Stimulated activated CD4-positive, alpha-beta T cell treated with anti-CD3 and anti-CD28 coated beads, Interleukin-2, amount 100 ng/mL, for 48 hours (primary cell): ENCODE results near the gene FFAR3.

Experiments
- DNase-seq, 2 donors: peaks; one replicate each; pipeline ENCODE4 v3.0.0-alpha.2; 2020

FFAR3 gene

DNA sequence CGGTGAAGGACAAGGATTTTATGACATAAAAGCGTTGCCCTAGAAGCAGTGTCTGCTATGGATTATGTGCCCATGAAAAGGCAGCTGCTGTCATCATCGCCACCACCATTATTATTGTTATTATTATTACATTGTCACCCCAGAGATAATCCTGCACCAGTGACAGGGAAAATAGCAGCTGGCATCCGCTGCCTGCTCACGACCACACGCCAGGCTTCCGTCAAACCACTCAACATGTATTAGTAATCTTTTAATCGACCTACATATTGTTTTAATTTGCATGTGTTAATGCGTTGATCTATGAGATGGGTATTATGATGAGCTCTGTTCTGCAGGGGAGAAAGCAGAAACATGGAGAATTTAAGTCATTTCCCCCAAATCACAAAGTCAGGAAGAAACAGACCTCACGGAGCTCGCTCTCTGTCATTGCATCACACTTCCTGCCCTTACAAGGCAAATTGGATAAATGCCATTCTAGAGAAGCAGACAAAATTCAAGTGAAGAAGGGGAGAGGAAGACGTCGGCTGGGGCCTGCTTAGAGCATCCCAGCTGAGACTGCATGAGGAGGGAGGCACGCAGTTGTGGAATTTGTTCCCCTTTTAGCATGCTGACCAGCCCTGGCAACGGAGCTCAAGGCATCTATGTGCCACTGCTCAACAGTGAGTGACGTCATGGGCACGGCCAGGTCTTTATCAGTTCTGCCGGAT lies at the start of gene FFAR3:
Gene FFAR3 (plus strand): TSS at position 594 of the 707 bp plus-strand sequence. CDS start 431 bp downstream, outside the sequence.
- no peak for DNase-seq

DNA sequence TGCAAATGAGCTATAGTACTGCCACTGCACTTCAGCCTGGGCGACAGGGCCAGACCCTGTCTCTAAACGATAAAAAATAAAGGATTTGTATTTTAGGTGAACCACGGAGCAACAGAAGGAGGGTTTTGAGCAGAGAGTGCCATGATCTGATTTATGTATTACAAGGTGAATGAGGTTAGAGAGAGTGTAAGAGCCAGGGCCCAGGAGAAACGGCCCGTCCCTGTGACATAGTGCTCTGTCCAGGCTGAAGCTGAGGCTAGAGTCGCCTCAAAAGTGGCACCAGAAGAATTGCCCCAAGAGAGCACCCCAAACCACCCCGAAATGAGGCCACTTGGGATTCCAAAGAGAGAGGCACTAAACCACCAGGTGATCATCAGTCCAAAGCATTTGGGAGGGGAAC lies 49.4 kb upstream of the FFAR3 start:
- DNase-seq: no peak

GRCh38 chr19:35309481-35310279 lies 48.6 kb upstream of the FFAR3 start:
- no peak for DNase-seq

DNA sequence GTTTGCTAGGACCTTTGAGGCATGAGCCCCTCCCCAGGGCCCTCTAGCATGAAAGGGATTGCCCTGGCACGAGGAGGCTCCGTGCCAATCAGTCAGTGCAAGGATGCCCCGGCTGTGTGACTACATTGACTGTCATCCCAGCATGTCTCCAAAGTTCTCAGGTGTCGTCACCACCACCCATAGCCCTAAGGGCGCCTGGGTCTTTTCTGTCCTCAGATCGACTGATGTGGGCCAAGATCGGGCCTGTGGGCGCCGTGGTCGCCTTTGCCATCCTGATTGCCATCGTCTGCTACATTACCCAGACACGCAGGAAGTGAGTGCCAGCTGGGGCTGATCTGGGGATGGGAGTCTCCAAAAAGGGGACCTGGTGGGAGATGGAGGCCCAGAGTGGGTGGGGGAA lies 47.9 kb upstream of the FFAR3 start:
- DNase-seq: no peak

GRCh38 chr19:35310811-35311465 lies 47.3 kb upstream of the FFAR3 start:
- no peak for DNase-seq

- DNase-seq: no peak
Measured at GRCh38 chr19:35311901-35312665, 46.2 kb upstream of the FFAR3 start.

DNA sequence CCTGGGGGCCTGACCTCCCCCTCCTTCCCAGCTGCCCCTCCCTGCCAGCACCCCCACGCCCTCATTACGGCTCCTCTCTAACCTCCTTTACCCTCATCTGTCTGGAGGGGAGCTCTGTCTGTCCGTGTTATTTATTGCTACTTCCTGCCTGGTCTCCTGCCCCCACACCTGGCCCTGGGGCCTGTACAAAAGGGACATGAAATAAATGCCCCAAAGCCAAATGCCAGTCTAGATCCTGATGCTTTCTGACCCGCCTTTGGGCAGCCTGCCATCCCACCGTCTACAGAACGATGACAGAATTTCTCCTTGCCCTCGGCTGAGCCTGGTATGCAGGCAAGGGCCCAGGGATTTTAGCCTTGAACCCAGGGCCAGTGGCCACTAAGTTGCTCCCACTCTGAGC lies 44.7 kb upstream of the FFAR3 start:
- no peak for DNase-seq

GRCh38 chr19:35314031-35314430 lies 44.2 kb upstream of the FFAR3 start:
- DNase-seq: no peak

GRCh38 chr19:35314858-35315470 lies 43.3 kb upstream of the FFAR3 start:
- no peak for DNase-seq

DNA sequence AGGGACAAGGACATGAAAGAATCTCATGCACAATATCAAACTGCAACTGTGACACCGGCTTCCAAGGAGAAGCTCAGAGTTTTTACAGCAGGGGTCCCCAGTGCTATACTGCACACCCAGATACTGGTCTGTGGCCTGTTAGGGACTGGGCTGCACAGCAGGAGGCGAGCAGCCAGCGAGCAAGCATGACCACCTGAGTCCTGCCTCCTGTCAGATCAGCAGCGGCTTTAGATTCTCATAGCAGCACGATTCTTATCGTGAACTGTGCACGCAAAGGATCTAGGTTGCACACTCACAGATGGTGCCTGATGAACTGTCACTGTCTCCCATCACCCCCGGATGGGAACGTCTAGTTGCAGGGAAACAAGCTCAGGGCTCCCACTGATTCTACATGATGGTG lies 42.4 kb upstream of the FFAR3 start:
- DNase-seq: no peak

- DNase-seq: no peak
Measured at GRCh38 chr19:35316560-35316959, 41.7 kb upstream of the FFAR3 start.

DNA sequence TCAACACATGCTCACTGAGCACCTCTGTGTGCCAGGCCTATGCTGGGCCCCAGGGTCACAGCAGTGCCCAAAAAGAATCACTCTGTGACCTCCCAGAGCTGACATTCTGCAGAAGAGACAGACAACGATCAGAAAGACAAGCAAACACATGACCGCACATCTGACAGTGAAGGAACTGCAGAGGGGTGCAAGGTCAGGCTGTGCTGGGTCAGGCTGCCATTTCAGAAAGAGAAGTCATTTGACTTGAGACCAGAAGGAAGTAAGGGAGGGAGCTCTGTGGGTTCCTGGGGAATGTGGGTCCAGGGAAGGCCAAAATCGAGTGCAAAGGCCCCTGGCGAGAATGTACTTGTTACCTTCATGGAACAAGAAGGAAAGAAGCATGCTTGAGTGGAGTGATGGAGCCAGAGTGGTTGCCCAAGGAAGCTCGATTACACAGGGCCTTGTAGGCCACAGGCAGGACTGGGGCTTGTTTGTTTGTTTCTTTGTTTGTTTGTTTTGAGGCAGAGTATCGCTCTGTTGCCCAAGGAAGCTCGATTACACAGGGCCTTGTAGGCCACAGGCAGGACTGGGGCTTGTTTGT lies 40.7 kb upstream of the FFAR3 start:
- no peak for DNase-seq

DNA sequence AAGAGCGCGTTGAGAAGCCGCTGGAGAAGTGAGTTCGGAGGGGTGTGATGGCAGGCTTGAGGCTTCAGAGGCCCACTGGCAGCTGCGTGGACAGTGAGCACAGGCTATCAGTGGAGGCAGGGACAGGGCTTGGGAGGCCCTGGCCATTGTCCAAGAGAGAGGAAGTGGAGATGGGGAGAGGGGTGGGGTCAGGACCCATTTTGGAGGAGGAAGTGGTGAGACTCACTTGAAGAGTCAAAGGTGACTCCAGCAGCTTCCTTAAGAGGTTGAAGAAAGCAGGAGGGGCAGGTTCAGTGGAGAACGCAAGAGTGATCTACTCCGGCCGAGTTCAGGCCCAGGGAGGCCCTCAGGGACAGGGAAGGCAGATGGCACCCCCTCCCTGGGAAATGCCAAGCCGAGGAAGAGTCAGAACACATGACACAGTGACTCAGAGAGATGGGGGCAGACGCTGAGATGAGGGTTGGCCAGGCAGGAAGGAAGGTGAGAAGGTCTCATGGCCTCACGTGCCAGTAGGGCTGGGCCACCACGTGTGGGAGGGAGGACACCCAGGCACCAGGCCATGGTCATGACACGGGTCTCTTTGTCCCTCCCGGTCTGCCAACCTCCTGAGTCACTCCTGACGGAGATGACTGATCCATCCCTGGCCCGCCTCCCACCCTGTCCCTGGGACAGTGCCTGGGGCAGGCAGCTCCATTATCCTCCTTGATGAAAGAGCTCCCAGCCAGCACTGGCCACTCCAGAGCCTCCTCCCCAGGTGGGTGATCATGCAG lies 39.4 kb upstream of the FFAR3 start:
- no peak for DNase-seq

DNA sequence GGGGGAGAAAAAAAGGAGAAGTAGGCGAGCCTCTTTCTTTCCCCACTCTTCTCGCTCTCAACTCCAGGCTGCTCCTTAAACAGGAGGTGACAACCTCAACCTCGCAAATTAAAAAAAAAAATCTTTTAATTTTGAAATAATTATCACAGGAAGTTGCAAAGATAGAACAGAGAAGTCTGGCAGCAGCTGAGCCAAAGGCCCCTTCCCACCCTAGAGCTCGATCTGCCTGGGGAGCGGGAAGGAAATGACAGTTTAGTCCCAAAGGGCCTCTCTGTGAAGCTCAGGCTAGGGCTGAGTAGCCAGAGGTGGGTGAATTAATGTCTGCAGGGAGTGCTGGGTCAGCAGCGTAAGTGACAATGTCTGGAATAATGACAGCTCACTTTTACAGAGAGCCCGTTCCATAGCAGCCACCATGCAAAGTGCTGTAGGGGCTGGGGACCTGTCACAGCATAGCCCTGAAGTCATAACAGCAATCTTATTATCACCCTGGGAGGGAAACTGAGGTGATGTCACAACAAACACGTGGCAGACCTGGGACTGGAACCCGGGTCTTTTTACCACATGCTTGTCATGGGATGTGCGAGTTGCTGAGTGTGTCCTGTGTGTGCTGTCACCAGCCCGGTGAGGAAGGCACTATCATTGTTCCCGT lies 38.1 kb upstream of the FFAR3 start:
- no peak for DNase-seq

- DNase-seq: no peak
Measured at GRCh38 chr19:35321291-35321690, 37.0 kb upstream of the FFAR3 start.

DNA sequence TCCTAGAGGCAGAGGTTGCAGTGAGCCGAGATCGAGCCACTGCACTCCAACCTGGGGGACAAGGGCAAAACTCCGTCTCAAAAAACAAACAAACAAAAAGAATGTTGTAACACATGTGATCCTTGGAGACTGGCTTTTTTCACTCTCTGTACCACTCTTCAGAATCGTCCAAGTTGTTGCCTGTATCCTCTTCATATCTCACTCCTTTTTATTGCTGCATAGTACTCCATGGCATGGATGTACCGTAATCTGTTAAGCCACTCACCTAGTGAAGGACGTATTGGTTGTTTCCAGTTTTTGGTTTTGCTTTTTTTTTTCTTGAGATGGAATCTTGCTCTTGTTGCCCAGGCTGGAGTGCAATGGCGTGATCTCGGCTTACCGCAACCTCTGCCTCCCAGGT lies 36.2 kb upstream of the FFAR3 start:
- DNase-seq: no peak

DNA sequence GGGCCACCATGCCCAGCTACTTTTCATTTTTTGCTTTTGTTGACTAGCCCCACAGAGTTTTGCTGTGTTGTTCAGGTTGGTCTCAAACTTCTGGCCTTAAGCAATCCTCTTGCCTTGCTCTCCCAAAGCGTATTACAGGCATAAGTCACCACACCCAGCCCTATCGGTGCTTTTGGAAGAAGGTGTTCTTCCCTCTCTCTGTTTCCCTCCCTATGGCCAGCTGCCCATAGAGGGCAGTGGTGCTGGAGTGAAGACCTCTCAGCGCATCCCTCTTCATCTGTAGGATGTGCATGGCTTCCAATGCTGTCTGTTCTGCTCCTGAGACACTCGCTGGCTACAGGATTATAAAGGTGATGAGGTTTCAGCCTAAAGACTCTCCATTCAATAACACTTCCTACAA lies 30.6 kb upstream of the FFAR3 start:
- DNase-seq: no peak

GRCh38 chr19:35328851-35329285 lies 29.4 kb upstream of the FFAR3 start, which contains the start of gene CD22:
CD22 (plus strand) TSS chr19:35329187; CDS start chr19:35332041, 2,854 bp downstream.
- DNase-seq: no peak

GRCh38 chr19:35329323-35329722 lies 28.9 kb upstream of the FFAR3 start:
- DNase-seq: no peak

DNA sequence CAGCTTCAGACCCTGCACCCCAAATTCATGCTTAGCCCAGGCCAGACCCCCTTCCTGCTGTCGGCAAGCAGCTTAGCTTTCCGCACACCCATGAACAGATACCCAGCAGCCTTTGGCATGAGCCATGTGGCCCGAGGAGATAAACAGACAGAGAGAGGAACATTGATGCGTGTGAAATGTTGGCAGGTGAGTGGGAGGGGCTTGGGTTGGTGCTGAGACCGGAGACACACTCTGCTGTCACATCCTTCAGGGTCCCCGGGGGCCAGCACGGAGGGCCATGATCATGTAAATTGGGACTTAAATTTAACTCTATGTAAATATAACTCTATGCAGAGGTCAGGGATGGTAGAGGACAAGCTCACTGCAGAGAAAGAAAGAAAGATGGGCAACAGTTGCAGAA lies 27.8 kb upstream of the FFAR3 start:
- DNase-seq: no peak
